ENCODE measurements around the gene FCF1.

- no peak for TF ChIP-seq EZH2phosphoT487 (IDR thresholded peaks at IDR 0.05; ENCODE audit: insufficient read depth, low read depth)
- no peak for TF ChIP-seq EZH2 (IDR thresholded peaks at IDR 0.05; ENCODE audit: insufficient read depth, poor library complexity, severe bottlenecking)
Measured at GRCh38 chr14:74756326-74756725, 43.4 kb downstream of the FCF1 start.
